AG09309 (cell line): ENCODE results near the gene C5AR1.
"Not testable (repeated sequence)": the region's sequence is repeated elsewhere in the genome, so short reads cannot be mapped to it uniquely, and the experiment has no call there.

Experiments
- DNase-seq: peaks from one replicate; pipeline ENCODE4 v3.0.0-alpha.2; 2010; ENCODE audit warnings: low read depth
- H3K4me3 ChIP-seq: 2 replicates; pipeline ENCODE4 v1.5.1; 2011; ENCODE audit warnings: mild to moderate bottlenecking, low read depth, low read length, moderate library complexity; ENCODE audit not compliant: control insufficient read depth
- CTCF ChIP-seq: IDR thresholded peaks from 2 replicates; pipeline ENCODE4 v1.5.1; 2011; ENCODE audit warnings: mild to moderate bottlenecking, low read depth, low read length, inconsistent platforms; ENCODE audit not compliant: insufficient read depth, control insufficient read depth; ENCODE audit errors: missing control alignments

The C5AR1 gene

GRCh38 chr19:47274891-47275761 is 34.5 kb upstream of the C5AR1 start:
- peak overlapping the region; percentile 24 for H3K4me3 ChIP-seq
- DNase-seq: no peak
- no peak for TF ChIP-seq CTCF

- H3K4me3 ChIP-seq: peak overlapping the region; percentile 17; the same call in 1 of the 2 replicates
- DNase-seq: peak; percentile 41
- TF ChIP-seq CTCF: no peak
These were observed 33.7 kb upstream of the C5AR1 start for GRCh38 chr19:47275791-47276461.

GRCh38 chr19:47276513-47276912 is 33.1 kb upstream of the C5AR1 start:
- DNase-seq, H3K4me3 ChIP-seq: not testable (repeated sequence)

- no peak overlapping the region for H3K4me3 ChIP-seq
- peak; percentile 60 for TF ChIP-seq CTCF
- DNase-seq: no peak
These were observed 29.4 kb upstream of the C5AR1 start for GRCh38 chr19:47280183-47280797.

- no peak for DNase-seq
- no peak overlapping the region for H3K4me3 ChIP-seq
- no peak for TF ChIP-seq CTCF
These were observed 26.1 kb upstream of the C5AR1 start for GRCh38 chr19:47283405-47284059.

- no peak for DNase-seq
- TF ChIP-seq CTCF: peak; percentile 79
- H3K4me3 ChIP-seq: no peak overlapping the region
These were observed 25.2 kb upstream of the C5AR1 start for GRCh38 chr19:47284324-47284899.
